GM18951 (cell line): Measurements from ENCODE around the gene NANS.
"Not testable (repeated sequence)": the region's sequence is repeated elsewhere in the genome, so short reads cannot be mapped to it uniquely, and the experiment has no call there.

Source experiments
- POLR2A ChIP-seq: IDR thresholded peaks from 4 replicates; pipeline ENCODE4 v1.6.1; 2011; ENCODE audit warnings: mild to moderate bottlenecking; ENCODE audit not compliant: insufficient read length, insufficient read depth; ENCODE audit errors: extremely low read depth
- in situ Hi-C: fragments of 300-500 bp; cut with MboI; formaldehyde crosslinking; loops from one replicate; pipeline ENCODE4 v1.12.0; 2022; ENCODE audit warnings: low sequenced_read_pairs, mixed read lengths, inconsistent platforms; ENCODE audit not compliant: unreplicated experiment

Gene NANS

DNA sequence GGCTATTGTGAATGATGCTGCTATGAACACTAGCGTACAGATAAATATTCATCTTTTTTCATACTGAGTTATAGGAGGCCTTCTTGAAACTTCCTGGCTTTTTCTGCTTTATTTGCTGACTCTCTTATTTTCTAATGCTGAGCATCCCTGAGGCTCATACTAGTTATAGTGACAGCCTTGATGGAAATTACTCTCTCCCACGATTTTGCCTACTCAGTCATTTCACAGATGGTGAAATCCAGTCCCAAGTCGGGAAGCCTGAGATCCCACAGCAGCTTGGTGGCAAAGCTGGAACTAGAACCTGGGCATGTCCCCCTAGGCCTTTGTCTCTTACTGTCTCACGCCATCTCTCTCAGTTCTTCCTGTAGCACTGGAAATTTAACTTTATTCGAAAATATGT, 22.4 kb downstream of the NANS start:
- no peak for TF ChIP-seq POLR2A
- in situ Hi-C loops, result no loop called here

DNA sequence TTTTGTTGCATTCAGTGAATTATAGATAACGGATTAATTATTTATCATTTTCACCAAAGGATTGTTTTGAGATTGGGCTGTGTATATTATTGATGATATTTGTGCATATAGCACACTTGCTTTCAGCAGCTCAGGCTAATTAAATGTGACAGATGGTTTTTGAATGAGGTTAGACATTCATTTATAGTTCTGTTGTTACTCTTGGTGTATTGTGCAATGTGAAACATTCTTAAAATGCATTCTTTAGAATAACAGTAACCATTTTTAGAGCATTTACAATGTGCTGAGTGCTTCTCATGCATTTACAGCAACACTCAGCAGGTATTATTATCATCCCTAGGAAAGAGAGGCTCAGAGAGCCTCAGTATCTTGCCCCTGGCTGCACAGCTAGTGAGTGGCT, 23.8 kb downstream of the NANS start:
- in situ Hi-C loops, result no loop called here
- TF ChIP-seq POLR2A, result no peak

DNA sequence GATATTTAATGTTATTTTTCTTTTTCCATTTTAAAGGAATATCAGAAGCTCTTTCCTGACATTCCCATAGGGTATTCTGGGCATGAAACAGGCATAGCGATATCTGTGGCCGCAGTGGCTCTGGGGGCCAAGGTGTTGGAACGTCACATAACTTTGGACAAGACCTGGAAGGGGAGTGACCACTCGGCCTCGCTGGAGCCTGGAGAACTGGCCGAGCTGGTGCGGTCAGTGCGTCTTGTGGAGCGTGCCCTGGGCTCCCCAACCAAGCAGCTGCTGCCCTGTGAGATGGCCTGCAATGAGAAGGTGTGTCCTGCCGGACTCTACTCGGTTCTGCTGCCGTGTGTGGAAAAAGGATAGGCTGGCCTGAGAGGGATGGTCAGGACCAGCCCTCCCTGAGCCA, 24.2 kb downstream of the NANS start:
- in situ Hi-C loops, result no loop called here
- TF ChIP-seq POLR2A, result no peak

DNA sequence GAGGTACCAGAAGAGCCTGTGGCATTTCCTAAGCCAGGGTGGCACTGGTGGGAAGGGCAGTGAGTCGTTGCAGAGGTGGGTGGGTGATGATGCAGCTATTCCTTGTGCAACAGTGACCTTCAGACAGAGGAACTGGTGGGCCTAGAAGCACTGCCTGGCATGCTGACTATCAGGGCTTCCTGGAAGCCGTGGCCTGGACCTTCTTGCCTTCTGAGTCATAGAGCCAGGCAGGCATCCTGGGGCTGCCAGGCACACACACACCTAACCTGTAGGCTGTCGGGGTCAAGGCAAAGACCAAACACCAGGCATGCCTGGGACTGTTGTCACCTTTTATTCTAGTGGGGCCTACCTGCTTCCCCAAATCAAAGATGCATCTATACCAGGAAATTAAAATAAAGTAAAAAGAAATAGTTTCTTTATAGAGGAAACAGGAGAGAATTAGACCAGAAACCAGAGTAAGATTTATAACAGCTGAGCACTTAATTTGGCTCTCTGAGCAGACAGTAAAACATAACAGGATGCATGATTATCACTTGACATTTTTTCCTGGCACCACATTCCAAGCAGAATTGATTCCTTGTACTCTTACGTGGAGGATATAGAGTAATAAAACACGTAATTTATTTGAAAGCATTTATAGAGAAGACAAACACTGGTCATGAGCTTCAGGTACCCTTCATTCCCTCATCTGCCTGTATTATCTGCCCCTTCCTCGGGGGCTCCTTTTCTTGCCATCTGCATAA, 25.1 kb downstream of the NANS start:
- in situ Hi-C loops, result no loop called here
- TF ChIP-seq POLR2A, result no peak

DNA sequence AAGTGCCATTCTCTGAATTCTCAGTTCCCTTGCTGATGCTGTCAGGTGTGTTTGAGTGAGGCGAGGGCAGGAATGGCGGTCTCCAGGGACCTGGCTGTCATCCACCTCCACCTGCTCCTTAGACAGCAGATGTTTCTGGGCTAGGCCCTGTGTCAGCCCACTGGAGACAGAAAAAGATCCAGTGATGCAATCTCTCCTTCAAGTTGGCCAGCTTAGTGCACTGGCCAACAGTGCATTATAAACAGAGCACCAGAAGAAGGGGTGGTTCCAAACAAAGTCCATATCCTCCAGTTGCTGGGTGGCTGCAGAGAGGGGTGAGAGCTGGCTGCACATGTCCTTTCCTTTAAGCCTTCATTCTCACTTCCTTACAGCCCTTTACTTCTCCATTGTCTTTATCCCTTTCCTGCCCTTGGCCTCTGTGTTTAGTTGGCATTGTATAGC, 26.5 kb downstream of the NANS start:
- no peak for TF ChIP-seq POLR2A
- in situ Hi-C loops, result no loop called here

DNA sequence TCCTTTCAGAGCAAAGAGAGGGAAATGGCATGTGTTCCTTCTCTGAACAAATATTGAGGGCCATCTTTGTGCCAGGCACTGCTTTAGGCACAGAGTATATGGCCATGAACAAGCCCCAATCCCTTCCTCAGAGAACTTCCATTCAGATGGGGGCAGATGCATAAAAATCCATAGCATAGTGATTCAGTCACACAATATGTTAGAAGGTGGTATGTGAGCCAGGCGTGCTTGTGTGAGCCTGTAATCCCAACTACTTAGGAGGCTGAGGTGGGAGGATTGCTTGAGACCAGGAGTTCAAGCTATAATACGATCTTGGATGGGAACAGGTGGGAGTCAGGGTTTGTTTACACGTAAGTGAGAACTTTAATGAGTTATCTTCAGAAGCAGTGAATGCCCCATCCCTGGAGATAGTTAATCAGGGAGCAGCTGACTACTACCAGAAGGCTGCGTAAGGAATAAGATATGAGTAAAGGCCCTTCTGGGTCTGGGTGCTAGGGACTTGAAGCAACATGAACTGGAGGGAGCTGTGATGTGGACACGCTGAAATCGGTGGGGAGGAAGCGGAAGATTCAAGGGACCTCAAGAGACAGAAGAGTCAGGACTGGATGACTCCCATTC, 27.1 kb downstream of the NANS start:
- in situ Hi-C loops, result no loop called here
- no peak for TF ChIP-seq POLR2A

DNA sequence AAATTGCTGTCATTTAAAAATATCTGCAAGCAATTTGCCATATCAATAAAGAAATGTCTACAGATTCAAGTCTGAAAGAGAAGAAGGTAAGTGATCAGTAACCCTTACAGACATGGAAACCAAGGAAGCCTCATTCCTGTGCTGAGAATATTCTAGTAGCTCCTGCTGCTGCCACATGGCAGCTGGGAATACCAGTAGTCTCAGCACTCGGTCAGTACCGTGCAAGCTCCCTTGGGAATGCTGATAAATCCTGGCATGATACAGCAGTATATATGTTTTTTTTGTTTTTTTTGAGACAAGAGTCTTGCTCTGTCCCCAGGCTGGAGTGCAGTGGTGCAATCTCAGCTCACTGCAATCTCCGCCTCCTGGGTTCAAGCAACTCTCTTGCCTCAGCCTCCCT, 27.9 kb downstream of the NANS start:
- in situ Hi-C loops, result no loop called here
- no peak for TF ChIP-seq POLR2A

DNA sequence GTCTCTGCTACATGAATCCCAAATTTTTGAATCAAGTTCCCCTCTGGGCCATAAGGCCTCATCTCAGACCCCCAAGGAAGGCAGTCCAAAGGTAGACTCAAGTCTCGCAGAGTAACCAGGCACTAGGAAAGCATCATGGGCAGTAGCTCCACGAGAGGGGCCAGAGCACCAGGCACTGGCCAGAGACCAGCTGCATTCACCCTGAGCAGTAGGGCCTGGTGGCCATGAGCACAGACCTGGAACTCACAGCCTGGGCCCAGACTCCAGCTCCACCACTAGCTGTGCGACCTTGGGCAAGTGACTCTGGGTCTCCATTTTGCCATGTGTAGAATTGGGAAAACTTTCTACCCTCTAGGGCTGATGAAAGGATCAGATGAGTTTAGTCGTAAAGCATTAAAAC, 28.5 kb downstream of the NANS start:
- TF ChIP-seq POLR2A, result no peak
- in situ Hi-C loops, result no loop called here

DNA sequence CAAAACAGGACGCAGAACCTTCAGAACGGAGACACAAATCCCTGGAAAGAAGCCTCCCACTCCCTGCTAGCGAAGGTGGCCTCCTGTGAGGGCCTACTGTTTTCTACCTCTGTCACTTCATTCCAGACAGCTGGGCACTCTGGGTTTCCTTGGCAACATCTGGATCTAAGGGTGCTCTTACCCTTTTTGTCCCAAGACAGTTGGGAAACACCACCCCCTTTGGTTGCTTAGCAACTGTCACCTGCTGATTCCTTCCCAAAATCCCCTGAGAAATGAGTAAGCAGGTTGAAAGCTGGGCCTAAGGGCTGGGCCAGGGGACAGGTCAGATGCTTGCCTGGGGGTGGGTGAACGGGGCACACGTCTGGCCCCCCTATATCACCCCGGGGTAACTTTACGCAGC, 29.4 kb downstream of the NANS start:
- in situ Hi-C loops, result no loop called here

DNA sequence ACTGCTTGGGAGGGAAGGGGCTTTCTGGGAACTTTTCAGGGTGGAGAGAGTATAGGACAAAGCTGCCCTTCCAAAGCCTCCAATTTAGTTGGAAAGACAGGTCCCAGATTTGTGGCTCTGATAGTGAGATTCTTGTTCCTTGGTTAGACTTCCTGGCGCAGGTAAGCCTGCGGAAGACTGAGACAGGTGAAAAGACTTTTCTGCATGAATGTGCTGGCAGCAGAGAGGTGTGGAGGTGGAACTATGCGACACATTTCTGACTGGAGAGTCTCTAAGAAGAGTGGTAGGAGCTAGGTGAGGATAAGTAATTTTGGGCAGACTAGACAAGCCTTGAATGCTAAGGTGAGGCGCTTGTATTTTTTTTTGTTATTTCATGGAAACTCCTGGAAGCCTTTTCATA, 29.9 kb downstream of the NANS start:
- in situ Hi-C loops, result no loop called here
- no peak for TF ChIP-seq POLR2A

More for the DNA sequence above, 29.4 kb downstream of the NANS start:
- TF ChIP-seq POLR2A, result no peak

DNA sequence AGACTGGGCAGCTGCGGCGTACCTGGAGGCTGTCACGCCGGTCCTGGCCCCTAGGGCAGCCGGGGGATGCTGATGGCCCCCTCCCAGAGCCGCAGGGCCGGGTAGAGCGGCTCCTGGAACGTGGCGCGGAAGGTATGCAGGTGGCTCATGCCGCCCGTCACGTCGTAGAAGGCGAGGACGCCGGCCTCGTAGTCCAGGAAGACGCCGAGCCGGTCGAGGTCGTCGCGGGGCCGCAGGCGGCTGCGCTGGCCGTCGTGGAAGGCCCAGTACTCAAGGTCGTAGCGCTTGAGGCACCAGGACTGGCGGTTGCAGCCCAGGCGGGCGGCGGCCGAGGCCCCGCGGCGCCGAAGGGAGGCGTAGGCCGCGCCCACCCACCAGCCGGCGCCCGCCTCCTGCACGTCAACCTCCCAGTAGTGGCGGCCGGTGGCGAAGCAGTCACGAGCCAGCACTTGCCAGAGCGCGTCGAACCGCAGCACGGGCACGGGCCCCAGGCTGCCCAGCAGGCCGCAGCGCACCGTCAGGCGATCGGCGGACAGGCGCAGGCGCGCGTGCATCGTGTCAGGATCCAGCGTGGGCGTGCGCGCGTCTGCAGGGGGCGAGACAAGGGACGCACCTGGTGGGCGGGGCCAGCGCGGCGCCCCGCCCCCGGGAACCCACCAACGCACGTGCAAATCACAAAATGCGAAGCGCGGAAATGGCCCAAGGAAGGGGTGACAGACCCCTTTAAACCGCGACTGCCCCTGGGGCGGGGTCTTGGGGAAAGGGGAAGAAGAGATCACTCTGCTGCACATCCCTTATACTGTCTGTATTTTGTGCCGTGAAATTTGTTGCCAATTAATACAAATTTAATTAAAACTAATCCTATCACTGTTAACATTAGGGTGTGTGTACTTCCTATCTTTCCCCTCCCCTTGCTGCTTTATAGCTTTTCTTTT, 31.2 kb downstream of the NANS start:
- in situ Hi-C loops, result no loop called here
- no peak for TF ChIP-seq POLR2A

DNA sequence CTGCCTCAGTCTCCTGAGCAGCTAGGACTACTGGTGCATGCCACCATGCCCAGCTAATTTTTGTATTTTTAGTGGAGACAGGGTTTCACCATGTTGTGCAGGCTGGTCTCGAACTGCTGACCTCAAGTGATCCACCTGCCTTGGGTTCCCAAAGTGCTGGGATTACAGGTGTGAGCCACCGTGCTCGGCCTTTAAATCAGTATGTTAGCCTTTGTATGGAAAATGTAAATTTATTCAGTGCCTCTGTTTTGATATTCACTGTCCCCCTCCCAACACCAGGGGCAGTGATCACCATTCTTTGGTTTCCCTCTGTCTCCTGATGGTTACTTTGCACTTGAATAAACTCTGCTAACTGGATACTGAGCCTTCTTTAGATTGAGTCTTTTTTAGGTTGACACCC, 34.1 kb downstream of the NANS start:
- in situ Hi-C loops, result not testable (repeated sequence)

DNA sequence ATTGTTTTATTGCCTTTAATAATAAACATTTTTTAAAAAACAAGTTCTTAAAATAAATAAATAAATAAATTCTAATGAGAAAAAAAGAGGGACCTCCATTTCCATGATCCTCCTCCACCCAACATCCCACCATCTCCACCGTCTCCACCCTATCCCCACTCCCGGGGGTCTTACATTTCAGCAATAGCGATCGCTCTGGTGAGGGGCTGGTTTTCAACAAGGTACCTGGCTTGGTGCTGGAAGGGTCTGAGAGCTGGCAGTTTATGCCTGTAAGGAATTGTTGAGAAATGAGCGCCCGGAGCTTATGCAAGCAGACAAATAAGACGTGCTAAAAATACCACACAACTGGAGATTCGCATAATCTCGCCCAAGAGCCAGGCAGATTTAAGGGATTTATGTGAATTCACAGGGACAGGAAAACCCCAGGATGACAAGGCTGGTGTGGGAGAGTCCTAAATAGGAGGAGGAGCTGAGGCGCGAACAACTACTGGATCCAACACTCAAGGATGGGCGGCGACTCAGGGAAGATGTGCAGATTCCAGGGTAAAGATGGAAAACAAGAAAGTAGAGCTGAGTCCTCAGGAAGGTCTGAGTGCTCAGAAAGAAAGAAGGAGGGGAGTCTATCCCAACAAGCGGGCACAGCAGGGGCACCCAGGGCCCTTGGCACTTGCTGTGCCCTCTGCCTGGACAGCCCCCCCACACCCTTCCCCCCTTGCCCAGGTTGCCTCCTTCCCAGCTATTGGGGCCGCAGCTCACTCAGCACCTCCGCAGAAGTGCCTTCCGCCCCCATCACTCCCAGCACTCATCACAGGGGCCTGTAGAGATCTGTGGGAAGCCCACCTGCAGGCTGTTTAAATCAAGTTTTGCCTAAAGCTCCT, 35.4 kb downstream of the NANS start:
- TF ChIP-seq POLR2A, result no peak
- in situ Hi-C loops, result no loop called here
